MM.1S (cell line): ENCODE data around the gene ASPDH.

Experiments
- EZH2 ChIP-seq: fragments of 300-600 bp; sonication (generic); optimal IDR thresholded peaks from 2 replicates; pipeline ENCODE3; 2017; ENCODE audit warnings: low read depth, mild to moderate bottlenecking, antibody characterized with exemption, low read length, mixed read lengths
- TF ChIP-seq, protein P1 (sequence below): fragments of 300-600 bp; sonication (generic); IDR thresholded peaks from 2 replicates; pipeline ENCODE4 v1.5.1; 2016; ENCODE audit warnings: antibody characterized with exemption, low read length, mixed read lengths

DNA sequence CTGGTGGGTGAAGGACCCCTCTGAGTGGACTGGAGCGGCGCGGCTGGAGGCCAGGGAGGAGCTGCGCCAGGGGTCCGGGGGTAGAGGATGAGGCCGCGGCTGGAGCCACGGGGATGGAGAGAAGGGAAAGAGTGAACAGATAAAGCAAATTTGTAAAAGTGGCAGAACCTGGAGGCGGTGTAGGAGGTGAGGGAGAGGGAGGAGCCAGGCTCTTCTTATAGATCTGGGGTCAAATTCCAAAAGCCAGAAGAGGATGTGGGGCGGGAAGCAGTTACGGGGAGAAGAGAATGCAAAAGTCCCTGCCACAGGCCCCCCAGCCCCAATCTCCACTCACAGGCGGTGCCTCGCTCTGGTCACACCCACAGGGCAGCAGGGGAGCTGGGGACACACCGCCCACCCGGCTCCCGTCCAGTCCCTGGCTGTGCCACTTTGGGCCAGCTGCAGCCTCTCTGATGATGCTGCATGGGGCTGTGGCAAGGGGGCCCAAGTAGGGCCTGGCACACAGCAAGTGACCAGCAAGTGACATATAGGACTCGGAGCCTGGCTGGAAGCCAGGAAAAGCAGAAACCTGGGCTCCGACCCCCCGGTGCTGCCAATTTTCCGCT, 43.4 kb upstream of the ASPDH start:
- TF ChIP-seq, protein P1, sequence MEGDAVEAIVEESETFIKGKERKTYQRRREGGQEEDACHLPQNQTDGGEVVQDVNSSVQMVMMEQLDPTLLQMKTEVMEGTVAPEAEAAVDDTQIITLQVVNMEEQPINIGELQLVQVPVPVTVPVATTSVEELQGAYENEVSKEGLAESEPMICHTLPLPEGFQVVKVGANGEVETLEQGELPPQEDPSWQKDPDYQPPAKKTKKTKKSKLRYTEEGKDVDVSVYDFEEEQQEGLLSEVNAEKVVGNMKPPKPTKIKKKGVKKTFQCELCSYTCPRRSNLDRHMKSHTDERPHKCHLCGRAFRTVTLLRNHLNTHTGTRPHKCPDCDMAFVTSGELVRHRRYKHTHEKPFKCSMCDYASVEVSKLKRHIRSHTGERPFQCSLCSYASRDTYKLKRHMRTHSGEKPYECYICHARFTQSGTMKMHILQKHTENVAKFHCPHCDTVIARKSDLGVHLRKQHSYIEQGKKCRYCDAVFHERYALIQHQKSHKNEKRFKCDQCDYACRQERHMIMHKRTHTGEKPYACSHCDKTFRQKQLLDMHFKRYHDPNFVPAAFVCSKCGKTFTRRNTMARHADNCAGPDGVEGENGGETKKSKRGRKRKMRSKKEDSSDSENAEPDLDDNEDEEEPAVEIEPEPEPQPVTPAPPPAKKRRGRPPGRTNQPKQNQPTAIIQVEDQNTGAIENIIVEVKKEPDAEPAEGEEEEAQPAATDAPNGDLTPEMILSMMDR, result no peak
- no peak for TF ChIP-seq EZH2
